Cardiac muscle cell (in vitro differentiated cells and primary cell): ENCODE measurements around the gene EXOC3L4. TPM values are rescaled to one million over a fixed set of nuclear protein-coding genes. Genes with fewer than 3 reads are reported as not detected.
"Not testable (repeated sequence)": the region's sequence is repeated elsewhere in the genome, so short reads cannot be mapped to it uniquely, and the experiment has no call there.

ENCODE experiments used
- DNase-seq, 2 donors: peaks; one replicate each; pipeline versions ENCODE4 v3.0.0 to v3.0.0-alpha.2; 2010 to 2017; ENCODE audit warnings: low read depth in 1 of 2, low spot score in 1 of 2
- H3K27ac ChIP-seq: fragments of 200-600 bp; sonication (generic); 2 replicates; pipeline ENCODE4 v1.5.1; 2016
- H3K27me3 ChIP-seq: fragments of 200-600 bp; sonication (generic); 2 replicates; pipeline ENCODE4 v1.6.0; 2016; ENCODE audit warnings: control low read depth
- H3K36me3 ChIP-seq: fragments of 200-600 bp; sonication (generic); 2 replicates; pipeline ENCODE4 v1.5.1; 2016; ENCODE audit warnings: control low read depth
- H3K4me1 ChIP-seq: fragments of 200-600 bp; sonication (generic); 2 replicates; pipeline ENCODE4 v1.8.1; 2017; ENCODE audit warnings: low read depth, mild to moderate bottlenecking, mixed run types
- H3K4me3 ChIP-seq: fragments of 200-600 bp; sonication (generic); 2 replicates; pipeline ENCODE4 v1.5.1; 2016; ENCODE audit warnings: mild to moderate bottlenecking
- H3K9me3 ChIP-seq: fragments of 200-600 bp; sonication (generic); 2 replicates; pipeline ENCODE4 v1.5.1; 2017; ENCODE audit warnings: low read depth, mild to moderate bottlenecking, control low read depth
- CTCF ChIP-seq: IDR thresholded peaks from 2 replicates; pipeline ENCODE4 v1.5.1; 2012; ENCODE audit warnings: low read depth, mild to moderate bottlenecking, low read length
- polyA plus RNA-seq: library from polyadenylated mRNA; unstranded; fragments of >200 nt; fragmentation: Nextera tagmentation; extraction: Ambion mirVana; gene quantifications from 2 replicates; pipeline ENCODE4 v1.2.1, GENCODE V29; 2016
- total RNA-seq: library from RNA; depleted of rRNA; stranded (reverse); fragments of >200 nt; gene quantifications from 2 replicates; pipeline ENCODE4 v1.2.3, GENCODE V29; 2016

The EXOC3L4 gene
- total and polyA plus RNA-seq, 2 experiments from 2014 or later: 2.7 to 5.5 TPM

GRCh38 chr14:103118663-103119404 lies 24.3 kb downstream of the EXOC3L4 start:
- Histone ChIP-seq H3K27me3 (peaks cover 20% of the 10 kb centered on the region), H3K36me3 (no peaks in the 10 kb centered on the region), H3K9me3 (no peaks in the 10 kb centered on the region), H3K27ac (no peak overlapping the region), H3K4me1 (no peaks in the 10 kb centered on the region), H3K4me3 (no peak overlapping the region)
- DNase-seq: no peak
- no peak for TF ChIP-seq CTCF

DNA sequence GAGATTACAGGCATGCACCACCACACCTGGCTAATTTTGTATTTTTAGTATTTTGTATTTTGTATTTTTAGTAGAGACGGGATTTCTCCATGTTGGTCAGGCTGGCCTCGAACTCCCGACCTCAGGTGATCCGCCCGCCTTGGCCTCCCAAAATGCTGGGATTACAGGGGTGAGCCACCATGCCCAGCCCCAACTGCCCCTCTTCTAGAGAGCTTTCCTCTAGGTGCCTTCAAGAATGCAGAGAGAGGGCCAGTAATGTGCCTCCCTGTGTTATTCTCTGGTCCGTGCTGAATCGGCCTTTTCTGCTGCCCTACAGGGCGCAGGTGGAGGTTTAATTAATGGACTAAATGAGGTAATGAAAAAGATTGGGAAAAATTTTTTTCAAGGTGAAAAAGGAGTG lies 25.0 kb downstream of the EXOC3L4 start:
- H3K27ac ChIP-seq, H3K9me3 ChIP-seq, H3K36me3 ChIP-seq, DNase-seq, H3K4me3 ChIP-seq, H3K4me1 ChIP-seq: not testable (repeated sequence)
- H3K27me3 ChIP-seq: peaks cover 27% of the 10 kb centered on the region

DNA sequence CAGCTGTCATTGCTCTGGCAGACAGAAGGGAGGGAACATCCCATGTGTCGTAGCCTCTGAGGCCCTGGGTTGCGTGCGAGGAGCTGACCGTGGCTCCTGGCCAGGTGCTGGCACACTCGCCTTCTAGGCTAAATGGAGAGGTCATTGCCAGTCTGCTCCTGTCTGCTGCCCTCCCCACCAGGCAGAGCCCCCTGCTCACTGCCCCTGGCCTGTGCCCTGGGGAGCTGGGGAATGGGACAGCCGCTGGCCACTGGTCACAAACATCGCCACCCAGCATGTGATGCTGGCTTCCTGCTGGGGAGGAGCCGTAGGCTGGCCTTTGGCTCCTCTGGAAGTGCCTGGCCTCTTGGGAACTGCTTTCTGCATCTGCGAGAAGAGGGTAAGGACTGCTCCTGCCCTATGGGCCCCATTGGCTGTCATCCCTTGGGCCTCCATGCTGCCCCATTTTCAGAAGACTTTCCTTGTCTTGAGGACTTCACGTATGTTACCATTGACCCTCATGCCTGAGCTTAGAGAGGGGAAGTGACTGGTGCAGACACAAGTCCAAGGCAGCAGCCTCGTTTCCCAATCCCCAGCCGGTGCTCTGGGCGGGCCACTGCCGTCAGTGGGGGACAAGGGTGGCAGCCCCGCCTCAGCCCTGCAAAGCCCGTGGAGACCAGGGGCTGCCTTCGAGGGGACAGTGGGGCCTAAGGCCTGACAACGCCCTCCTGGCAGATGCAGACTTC lies 26.8 kb downstream of the EXOC3L4 start:
- peak in 1 of 2 donors; percentile 64 for DNase-seq
- Histone ChIP-seq H3K9me3 (no peaks in the 10 kb centered on the region), H3K4me1 (no peaks in the 10 kb centered on the region), H3K27me3 (peaks cover 44% of the 10 kb centered on the region), H3K4me3 (no peak overlapping the region), H3K27ac (no peak overlapping the region), H3K36me3 (no peaks in the 10 kb centered on the region)
- no peak for TF ChIP-seq CTCF

GRCh38 chr14:103121846-103122584 lies 27.5 kb downstream of the EXOC3L4 start:
- no peaks in the 10 kb centered on the region for H3K4me1 ChIP-seq

DNA sequence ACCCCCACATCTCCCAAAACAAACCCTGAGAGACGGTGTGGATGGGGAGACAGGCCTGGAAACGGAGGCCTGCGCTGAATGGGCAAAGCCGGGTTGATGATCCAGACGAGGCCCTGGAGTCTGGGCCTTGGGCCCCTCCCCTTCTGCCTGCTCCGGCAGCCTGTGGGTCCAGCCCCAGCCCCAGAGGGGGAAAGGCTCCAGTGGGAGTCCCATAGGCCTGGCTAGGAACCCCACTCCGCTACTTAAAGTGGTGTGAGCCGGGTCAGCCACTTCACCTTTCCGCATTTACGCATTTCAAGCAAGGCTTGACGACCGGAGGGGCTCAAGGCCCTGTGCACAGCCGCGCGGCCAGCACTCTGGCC lies 28.0 kb downstream of the EXOC3L4 start:
- DNase-seq: no peak
- Histone ChIP-seq H3K27ac (no peak overlapping the region), H3K27me3 (peaks cover 53% of the 10 kb centered on the region), H3K4me3 (no peak overlapping the region), H3K9me3 (no peaks in the 10 kb centered on the region), H3K4me1 (no peaks in the 10 kb centered on the region), H3K36me3 (no peaks in the 10 kb centered on the region)
- TF ChIP-seq CTCF: no peak

More at GRCh38 chr14:103121846-103122584, 27.5 kb downstream of the EXOC3L4 start:
- no peaks in the 10 kb centered on the region for H3K9me3 ChIP-seq
- H3K36me3 ChIP-seq: no peaks in the 10 kb centered on the region
- peaks cover 50% of the 10 kb centered on the region for H3K27me3 ChIP-seq
- no peak overlapping the region for H3K4me3 ChIP-seq
- TF ChIP-seq CTCF: no peak
- H3K27ac ChIP-seq: no peak overlapping the region
- peak; percentile 76 to 94 for DNase-seq
